Trophoblast cell (in vitro differentiated cells and primary cell): ENCODE results near the gene THSD4.

Experiments
- DNase-seq, 2 donors: peaks; one replicate each; pipeline ENCODE4 v3.0.0-alpha.2; 2016
- H2AFZ ChIP-seq: 2 replicates; pipeline ENCODE4 v1.6.1; 2013; ENCODE audit warnings: low read length, moderate library complexity, mild to moderate bottlenecking; ENCODE audit not compliant: insufficient read depth, poor library complexity
- H2AK5ac ChIP-seq: 2 replicates; pipeline ENCODE4 v1.6.1; 2013; ENCODE audit warnings: mild to moderate bottlenecking, low read length
- H2BK120ac ChIP-seq: 2 replicates; pipeline ENCODE4 v1.6.1; 2013; ENCODE audit warnings: low read length, mild to moderate bottlenecking, moderate library complexity; ENCODE audit not compliant: insufficient read depth, poor library complexity
- H2BK12ac ChIP-seq: 2 replicates; pipeline ENCODE4 v1.6.1; 2013; ENCODE audit warnings: mild to moderate bottlenecking, low read length, moderate library complexity
- H2BK5ac ChIP-seq: 2 replicates; pipeline ENCODE4 v1.6.1; 2013; ENCODE audit warnings: low read length, low read depth, moderate library complexity, mild to moderate bottlenecking; ENCODE audit not compliant: poor library complexity
- H3K14ac ChIP-seq: 2 replicates; pipeline ENCODE4 v1.6.1; 2013; ENCODE audit warnings: mild to moderate bottlenecking, low read length
- H3K18ac ChIP-seq: 2 replicates; pipeline ENCODE4 v1.6.1; 2013; ENCODE audit warnings: mild to moderate bottlenecking, low read length
- H3K23ac ChIP-seq: 2 replicates; pipeline ENCODE4 v1.6.1; 2013; ENCODE audit warnings: low read length
- H3K27ac ChIP-seq: 2 replicates; pipeline ENCODE4 v1.5.1; 2013; ENCODE audit warnings: low read depth, mild to moderate bottlenecking, inconsistent platforms, low read length, moderate library complexity
- H3K27me3 ChIP-seq: 2 replicates; pipeline ENCODE4 v1.6.1; 2013; ENCODE audit warnings: inconsistent platforms, mild to moderate bottlenecking, low read length, moderate library complexity; ENCODE audit not compliant: insufficient read depth
- H3K36me3 ChIP-seq, 2 experiments: 1 replicate in 1 of 2; 2 replicates in 1 of 2; pipeline ENCODE4 v1.6.1; 2013; ENCODE audit warnings: low read length in 2 of 2, mild to moderate bottlenecking in 2 of 2, moderate library complexity in 1 of 2; ENCODE audit not compliant: insufficient read depth in 2 of 2, control insufficient read depth in 1 of 2
- H3K4ac ChIP-seq: 2 replicates; pipeline ENCODE4 v1.6.1; 2013; ENCODE audit warnings: low read depth, mild to moderate bottlenecking, low read length, moderate library complexity
- H3K4me1 ChIP-seq, 2 experiments: 1 replicate in 1 of 2; 2 replicates in 1 of 2; pipeline ENCODE4 v1.6.1; 2013; ENCODE audit warnings: low read length in 2 of 2, mild to moderate bottlenecking in 2 of 2, moderate library complexity in 1 of 2; ENCODE audit not compliant: insufficient read depth in 2 of 2, control insufficient read depth in 1 of 2
- H3K4me2 ChIP-seq: 2 replicates; pipeline ENCODE4 v1.6.1; 2013; ENCODE audit warnings: inconsistent platforms, mild to moderate bottlenecking, low read length, moderate library complexity
- H3K4me3 ChIP-seq: 2 replicates; pipeline ENCODE4 v1.5.1; 2013; ENCODE audit warnings: mild to moderate bottlenecking, low read depth, low read length, inconsistent platforms
- H3K79me1 ChIP-seq: one replicate; pipeline ENCODE4 v1.6.1; 2013; ENCODE audit warnings: low read length
- H3K79me2 ChIP-seq: 2 replicates; pipeline ENCODE4 v1.6.1; 2013; ENCODE audit warnings: low read length, mild to moderate bottlenecking; ENCODE audit not compliant: control insufficient read depth, insufficient read depth, poor library complexity
- H3K9ac ChIP-seq: 2 replicates; pipeline ENCODE4 v1.6.1; 2013; ENCODE audit warnings: mild to moderate bottlenecking, low read length
- H3K9me3 ChIP-seq: 2 replicates; pipeline ENCODE4 v1.6.1; 2013; ENCODE audit warnings: low read depth, mild to moderate bottlenecking, control low read depth, inconsistent platforms, low read length; ENCODE audit not compliant: insufficient read depth
- H4K12ac ChIP-seq: 2 replicates; pipeline ENCODE4 v1.6.1; 2013; ENCODE audit warnings: low read depth, mild to moderate bottlenecking, low read length, moderate library complexity
- H4K8ac ChIP-seq: 2 replicates; pipeline ENCODE4 v1.6.1; 2013; ENCODE audit warnings: low read depth, mild to moderate bottlenecking, low read length, moderate library complexity
- H4K91ac ChIP-seq: one replicate; pipeline ENCODE4 v1.6.1; 2013; ENCODE audit warnings: low read depth, mild to moderate bottlenecking, low read length, moderate library complexity
- WGBS: extraction: QIAGEN DNeasy Blood & Tissue Kit; methylation state at CpG from one replicate; pipeline ENCODE4 v1.1.7; 2013; ENCODE audit warnings: missing lambda C conversion rate; ENCODE audit not compliant: insufficient read length, insufficient coverage; ENCODE audit errors: extremely low coverage; 5-methylcytosine and 5-hydroxymethylcytosine counted together

THSD4 gene

GRCh38 chr15:71085809-71086208, 29.5 kb upstream of the THSD4 start:
- no peak overlapping the region for H3K23ac ChIP-seq
- WGBS: no CpG with 5 or more reads among the region's 3 CpGs
- no peak overlapping the region for H4K12ac ChIP-seq
- H3K27me3 ChIP-seq: no peaks in the 10 kb centered on the region
- H2AFZ ChIP-seq: no peak overlapping the region
- no peak overlapping the region for H4K8ac ChIP-seq
- H3K18ac ChIP-seq: no peak overlapping the region
- H3K4ac ChIP-seq: no peak overlapping the region
- H3K79me2 ChIP-seq: no peaks in the 10 kb centered on the region
- H3K36me3 ChIP-seq: no peaks in the 10 kb centered on the region
- no peaks in the 10 kb centered on the region for H3K4me1 ChIP-seq
- H3K79me1 ChIP-seq: no peaks in the 10 kb centered on the region
- no peak overlapping the region for H4K91ac ChIP-seq
- H2BK120ac ChIP-seq: no peak overlapping the region
- no peak for DNase-seq
- H2AK5ac ChIP-seq: no peak overlapping the region
- H3K4me3 ChIP-seq: no peak overlapping the region
- no peak overlapping the region for H3K14ac ChIP-seq
- no peak overlapping the region for H2BK5ac ChIP-seq
- no peaks in the 10 kb centered on the region for H3K9me3 ChIP-seq
- H2BK12ac ChIP-seq: no peak overlapping the region
- no peak overlapping the region for H3K27ac ChIP-seq
- no peak overlapping the region for H3K9ac ChIP-seq
- H3K4me2 ChIP-seq: no peak overlapping the region

GRCh38 chr15:71088155-71088554, 27.1 kb upstream of the THSD4 start:
- no peak for DNase-seq
- no peaks in the 10 kb centered on the region for H3K79me1 ChIP-seq

GRCh38 chr15:71088683-71089082, 26.6 kb upstream of the THSD4 start:
- Histone ChIP-seq H3K79me1 (no peaks in the 10 kb centered on the region), H3K9ac (no peak overlapping the region), H2BK120ac (no peak overlapping the region), H3K4me3 (no peak overlapping the region), H3K79me2 (no peaks in the 10 kb centered on the region), H3K4ac (no peak overlapping the region), H3K4me2 (no peak overlapping the region), H3K18ac (no peak overlapping the region), H3K9me3 (peaks cover 2% of the 10 kb centered on the region), H4K91ac (no peak overlapping the region), H3K4me1 (no peaks in the 10 kb centered on the region), H3K27ac (no peak overlapping the region), H2BK12ac (no peak overlapping the region), H3K27me3 (no peaks in the 10 kb centered on the region), H3K23ac (no peak overlapping the region), H2AFZ (no peak overlapping the region), H3K14ac (no peak overlapping the region), H2AK5ac (no peak overlapping the region), H4K8ac (no peak overlapping the region), H4K12ac (no peak overlapping the region), H2BK5ac (no peak overlapping the region), H3K36me3 (no peaks in the 10 kb centered on the region)
- WGBS: no CpG with 5 or more reads among the region's 1 CpG
- no peak for DNase-seq

More at GRCh38 chr15:71088155-71088554, 27.1 kb upstream of the THSD4 start:
- H2BK120ac ChIP-seq: no peak overlapping the region
- no peaks in the 10 kb centered on the region for H3K27me3 ChIP-seq
- no peak overlapping the region for H4K91ac ChIP-seq
- H3K4ac ChIP-seq: no peak overlapping the region
- no peaks in the 10 kb centered on the region for H3K79me2 ChIP-seq
- H3K14ac ChIP-seq: no peak overlapping the region
- H4K8ac ChIP-seq: no peak overlapping the region
- no peak overlapping the region for H2AFZ ChIP-seq
- no peaks in the 10 kb centered on the region for H3K4me1 ChIP-seq
- H3K4me3 ChIP-seq: no peak overlapping the region
- H3K9me3 ChIP-seq: peaks cover 2% of the 10 kb centered on the region
- no peak overlapping the region for H2AK5ac ChIP-seq
- no peak overlapping the region for H3K18ac ChIP-seq
- no peak overlapping the region for H4K12ac ChIP-seq
- H3K27ac ChIP-seq: no peak overlapping the region
- no peak overlapping the region for H3K9ac ChIP-seq
- no peak overlapping the region for H2BK12ac ChIP-seq
- no peak overlapping the region for H3K23ac ChIP-seq
- H3K4me2 ChIP-seq: no peak overlapping the region
- no peaks in the 10 kb centered on the region for H3K36me3 ChIP-seq
- no peak overlapping the region for H2BK5ac ChIP-seq

- Histone ChIP-seq H3K18ac (no peak overlapping the region), H2BK5ac (no peak overlapping the region), H3K9me3 (peaks cover 4% of the 10 kb centered on the region), H3K27me3 (no peaks in the 10 kb centered on the region), H2BK12ac (no peak overlapping the region), H2AFZ (no peak overlapping the region), H3K79me1 (no peaks in the 10 kb centered on the region), H3K27ac (no peak overlapping the region), H4K8ac (no peak overlapping the region), H4K12ac (no peak overlapping the region), H3K9ac (no peak overlapping the region), H3K14ac (no peak overlapping the region), H3K4me1 (no peaks in the 10 kb centered on the region), H3K4ac (no peak overlapping the region), H2AK5ac (no peak overlapping the region), H4K91ac (no peak overlapping the region), H3K36me3 (no peaks in the 10 kb centered on the region), H3K4me2 (no peak overlapping the region), H3K23ac (no peak overlapping the region), H3K79me2 (no peaks in the 10 kb centered on the region), H2BK120ac (no peak overlapping the region), H3K4me3 (no peak overlapping the region)
- no CpG with 5 or more reads among the region's 1 CpG for WGBS
- no peak for DNase-seq
These were observed 25.5 kb upstream of the THSD4 start for GRCh38 chr15:71089801-71090200.
